GM18511 (cell line): ENCODE measurements around the gene UPB1.

ENCODE experiments used
- ATAC-seq: cut with Tn5 transposase; IDR thresholded peaks from one replicate; pipeline ENCODE4 v1.9.1; 2021; ENCODE audit warnings: mild to moderate bottlenecking, moderate library complexity; ENCODE audit not compliant: unreplicated experiment

The UPB1 gene

GRCh38 chr22:24494528-24495364, at the start of gene UPB1:
Gene UPB1 (plus strand): TSS chr22:24495332. CDS start chr22:24495404, 72 bp downstream.
- no peak for ATAC-seq

GRCh38 chr22:24445481-24446259, 49.5 kb upstream of the UPB1 start:
- no peak for ATAC-seq

- no peak for ATAC-seq
These were observed 48.9 kb upstream of the UPB1 start for GRCh38 chr22:24446260-24446611.

DNA sequence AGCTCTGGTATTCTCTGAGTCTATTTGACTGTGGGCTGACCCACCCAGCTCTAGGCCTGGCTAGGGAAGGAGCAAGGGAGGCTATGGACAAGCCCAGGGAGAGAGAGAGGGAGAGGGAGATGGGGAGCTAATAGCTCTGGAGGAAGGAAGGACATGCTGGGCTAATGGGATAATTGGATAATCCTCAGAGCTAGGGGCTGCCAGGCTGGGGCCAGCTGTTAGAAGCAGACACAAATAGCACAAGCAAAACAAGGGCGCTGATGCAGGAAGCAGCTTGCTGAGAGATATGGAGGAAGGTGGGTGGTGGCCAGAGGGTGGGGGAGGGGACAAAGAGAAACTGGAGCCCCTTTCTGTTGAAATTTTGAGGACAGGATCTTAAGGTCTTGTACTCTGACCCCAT, 44.5 kb upstream of the UPB1 start:
- ATAC-seq, result no peak

DNA sequence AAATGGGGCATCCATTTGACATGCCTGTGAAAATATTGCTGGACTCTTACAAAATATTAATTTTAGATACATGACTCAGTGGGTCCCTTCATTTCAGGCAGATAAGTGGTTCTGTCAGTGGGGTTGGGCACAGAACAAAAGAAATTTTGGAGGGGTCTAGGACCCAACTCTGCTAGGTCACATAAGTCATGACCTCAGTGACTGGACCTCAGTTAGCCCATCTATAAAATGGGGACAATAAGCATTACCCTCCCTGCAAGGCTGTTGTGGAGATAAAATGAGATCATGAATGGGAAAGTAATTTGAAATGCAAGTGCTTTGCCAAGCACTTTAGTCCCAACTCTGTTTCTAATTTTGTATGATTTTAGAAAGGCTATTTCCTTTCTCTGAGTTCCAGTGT, 44.0 kb upstream of the UPB1 start:
- no peak for ATAC-seq

DNA sequence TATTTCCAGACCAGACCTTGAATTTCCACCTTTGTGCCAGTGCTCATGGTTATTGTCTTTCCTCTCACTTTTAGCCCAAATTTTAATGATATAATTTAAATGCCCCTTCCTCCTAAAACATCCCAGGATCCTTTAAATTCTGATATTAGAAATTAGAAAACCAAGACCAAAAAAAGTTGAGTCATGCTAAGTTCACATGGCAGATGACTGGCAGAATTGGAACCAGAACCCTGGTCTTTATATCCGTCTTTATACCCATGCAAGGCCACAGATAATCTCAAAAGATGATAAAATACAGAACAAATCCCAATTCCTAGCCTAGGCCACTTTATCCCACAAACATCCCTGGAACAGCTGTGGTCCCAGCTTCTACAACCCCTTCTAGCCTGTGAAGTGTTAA, 41.3 kb upstream of the UPB1 start:
- ATAC-seq, result no peak

DNA sequence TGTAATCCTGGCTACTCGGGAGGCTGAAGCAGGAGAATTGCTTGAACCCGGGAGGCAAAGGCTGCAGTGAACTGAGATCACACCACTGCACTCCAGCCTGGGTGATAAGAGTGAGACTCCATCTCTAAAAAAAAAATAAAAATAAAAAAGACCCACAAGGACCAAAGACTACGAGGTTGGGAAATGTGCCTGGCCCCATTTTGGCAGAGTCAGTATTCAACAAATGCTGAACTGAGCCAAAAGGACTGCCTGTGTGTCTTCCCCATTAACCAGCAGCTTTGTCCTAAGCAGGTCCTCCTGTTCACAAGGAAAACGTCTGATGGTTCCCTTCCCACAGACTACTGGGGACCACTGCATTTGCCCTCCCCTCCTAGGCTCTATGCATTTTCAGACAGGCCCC, 40.1 kb upstream of the UPB1 start:
- ATAC-seq, result no peak

- ATAC-seq, result no peak
These were observed 39.2 kb upstream of the UPB1 start for GRCh38 chr22:24455751-24456426.

DNA sequence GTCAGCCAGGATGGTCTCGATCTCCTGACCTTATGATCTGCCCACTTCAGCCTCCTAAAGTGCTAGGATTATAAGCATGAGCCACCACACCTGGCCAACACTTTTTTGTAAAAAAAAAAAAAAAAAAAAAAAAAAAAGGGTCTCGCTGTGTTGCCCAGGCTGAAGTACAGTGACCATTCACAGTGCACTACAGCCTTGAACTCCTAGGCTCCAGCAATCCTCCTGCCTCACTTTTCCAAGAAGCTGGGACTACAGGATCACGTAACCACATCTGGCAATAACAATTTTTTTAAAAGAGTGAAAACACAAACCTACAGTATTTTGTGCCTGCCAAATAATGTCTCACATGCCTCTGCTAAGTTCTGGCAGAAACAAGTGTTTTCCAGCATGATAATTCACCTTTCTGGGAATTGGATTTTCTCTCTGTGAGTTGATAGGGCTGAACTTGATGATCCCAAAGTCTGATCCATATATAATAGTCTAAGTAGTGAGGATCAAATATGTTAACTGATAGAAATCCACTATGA, 37.2 kb upstream of the UPB1 start:
- no peak for ATAC-seq

DNA sequence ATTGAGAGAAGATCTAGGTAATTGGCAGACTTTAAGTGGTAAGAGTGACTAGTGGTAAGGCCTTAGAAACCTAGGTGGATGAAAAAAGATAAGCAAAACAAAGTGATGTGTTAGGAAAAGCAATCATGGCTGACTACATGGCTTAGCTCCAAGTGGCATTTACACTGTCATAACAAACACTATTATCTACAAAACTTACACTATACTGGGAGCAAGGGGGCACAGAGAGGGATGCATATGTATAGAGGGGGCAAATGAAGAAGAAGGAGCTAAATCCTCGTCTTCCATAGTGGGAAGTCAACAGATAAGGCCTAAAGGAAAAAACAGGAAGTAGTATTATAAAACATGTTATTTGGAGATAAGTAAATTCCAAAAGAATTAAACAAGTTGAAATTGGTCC, 35.2 kb upstream of the UPB1 start:
- no peak for ATAC-seq

GRCh38 chr22:24460418-24461089, 34.6 kb upstream of the UPB1 start:
- no peak for ATAC-seq

- ATAC-seq, result no peak
These were observed 31.9 kb upstream of the UPB1 start for GRCh38 chr22:24463071-24463760.

DNA sequence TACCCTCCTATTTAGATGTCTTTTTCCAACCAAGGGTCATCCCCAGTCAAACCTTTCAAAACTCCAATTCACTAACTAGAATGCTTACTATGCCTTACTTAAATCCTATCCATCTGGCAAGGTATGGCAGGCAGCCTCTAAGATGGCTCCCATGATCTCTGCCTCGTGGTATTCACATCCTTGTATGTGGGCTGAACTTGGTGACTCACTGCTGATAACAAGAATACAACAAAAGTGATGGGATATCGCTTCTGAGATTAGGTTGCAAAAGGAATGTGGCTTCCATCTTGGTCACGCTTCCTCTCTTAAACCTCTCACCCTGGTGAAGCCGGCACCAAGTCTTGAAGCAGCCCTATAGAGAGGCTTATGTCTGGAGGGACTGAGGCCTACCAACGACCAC, 29.6 kb upstream of the UPB1 start:
- no peak for ATAC-seq

GRCh38 chr22:24465975-24466374, 29.2 kb upstream of the UPB1 start:
- ATAC-seq, result no peak

- ATAC-seq, result no peak
These were observed 28.3 kb upstream of the UPB1 start for GRCh38 chr22:24466716-24467328.

DNA sequence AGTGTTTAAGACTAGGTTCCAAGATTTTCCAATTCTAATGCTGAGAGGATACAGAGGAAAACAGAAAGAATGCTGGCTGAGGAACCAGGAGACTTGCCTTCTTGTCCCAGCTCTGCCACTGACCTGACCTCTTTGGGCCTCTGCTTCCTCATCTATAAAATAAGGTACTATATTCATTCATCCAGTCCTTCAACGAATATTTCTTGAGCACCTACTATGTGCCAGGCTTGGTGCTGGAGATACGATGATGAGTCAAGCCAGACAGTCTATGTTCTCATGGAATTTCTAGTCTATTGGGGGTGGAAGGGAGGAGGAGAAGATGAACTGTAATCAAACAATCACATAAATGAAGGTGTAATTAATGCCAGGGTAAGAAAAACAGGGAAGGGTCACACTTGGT, 27.8 kb upstream of the UPB1 start:
- ATAC-seq, result no peak

DNA sequence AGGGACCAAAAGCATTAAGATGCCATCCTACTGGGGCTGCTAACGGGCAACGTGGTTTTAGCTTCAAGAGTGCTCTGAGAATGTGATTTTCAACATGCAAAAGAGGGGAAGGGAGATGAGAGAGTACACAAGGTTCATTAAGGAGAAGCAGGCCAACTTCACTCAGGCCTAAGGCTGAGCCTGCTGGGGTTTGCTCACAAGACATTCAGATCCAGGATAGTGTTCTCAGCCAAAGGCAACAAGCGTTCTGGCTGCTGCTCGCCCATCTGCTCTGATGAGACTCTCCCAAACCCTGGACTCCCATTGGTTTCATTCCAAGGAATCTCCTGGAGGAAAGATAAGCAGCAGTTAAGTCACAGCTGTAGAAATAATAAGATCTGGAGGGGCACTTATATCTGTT, 23.6 kb upstream of the UPB1 start:
- ATAC-seq, result no peak

- no peak for ATAC-seq
These were observed 21.8 kb upstream of the UPB1 start for GRCh38 chr22:24473284-24473683.

DNA sequence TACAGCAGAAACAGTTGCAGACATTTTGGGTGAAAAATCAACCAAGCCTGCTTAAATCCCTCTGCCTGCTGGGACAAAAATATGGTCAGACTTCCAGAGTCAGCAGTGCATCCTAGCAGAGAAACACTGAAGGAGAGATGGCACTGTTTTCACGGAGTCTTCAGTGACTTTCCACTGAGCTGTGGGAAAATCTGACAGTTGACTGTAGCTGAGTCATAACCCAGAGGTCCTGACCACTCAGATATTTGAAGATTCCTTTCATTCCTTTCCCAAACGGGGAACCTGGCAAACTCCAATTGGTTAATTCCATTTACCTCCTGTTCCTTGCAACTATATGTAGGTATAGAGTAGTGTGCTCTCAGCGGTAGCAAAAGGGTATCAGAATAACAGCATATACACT, 20.9 kb upstream of the UPB1 start:
- ATAC-seq, result no peak

DNA sequence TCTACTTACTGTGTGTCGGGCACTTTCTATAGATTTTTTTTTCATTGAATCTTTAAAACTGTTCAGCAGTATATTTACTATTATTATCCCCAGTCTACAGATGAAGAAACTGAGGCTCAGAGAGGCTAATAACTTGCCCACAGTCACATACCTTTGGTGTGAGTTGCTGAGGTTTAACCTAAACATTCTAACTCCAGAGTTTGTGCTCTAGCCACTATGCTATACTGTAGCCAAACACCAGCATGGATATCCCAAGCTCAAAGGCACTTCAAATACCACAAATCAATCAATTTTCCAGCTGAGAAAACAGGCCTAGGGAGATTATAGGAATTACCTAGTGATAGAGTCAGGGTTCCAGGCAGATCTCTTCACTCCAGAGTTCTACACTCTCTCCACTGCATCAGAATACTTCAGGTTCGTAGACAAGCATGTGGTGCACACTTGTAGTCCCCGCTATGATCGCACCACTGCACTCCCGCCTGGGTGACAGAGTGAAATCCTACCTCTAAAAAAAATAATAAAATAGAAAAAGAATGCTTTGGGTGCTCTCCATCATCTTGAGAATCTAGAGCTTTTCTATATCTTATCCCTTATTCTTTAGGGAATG, 20.4 kb upstream of the UPB1 start:
- ATAC-seq, result no peak
